GM21737 (cell line): ENCODE measurements around the gene ARL5A.

Source experiments
- ATAC-seq: cut with Tn5 transposase; IDR thresholded peaks from one replicate; pipeline ENCODE4 v1.9.1; 2021; ENCODE audit warnings: mild to moderate bottlenecking, moderate library complexity; ENCODE audit not compliant: unreplicated experiment

The ARL5A gene

DNA sequence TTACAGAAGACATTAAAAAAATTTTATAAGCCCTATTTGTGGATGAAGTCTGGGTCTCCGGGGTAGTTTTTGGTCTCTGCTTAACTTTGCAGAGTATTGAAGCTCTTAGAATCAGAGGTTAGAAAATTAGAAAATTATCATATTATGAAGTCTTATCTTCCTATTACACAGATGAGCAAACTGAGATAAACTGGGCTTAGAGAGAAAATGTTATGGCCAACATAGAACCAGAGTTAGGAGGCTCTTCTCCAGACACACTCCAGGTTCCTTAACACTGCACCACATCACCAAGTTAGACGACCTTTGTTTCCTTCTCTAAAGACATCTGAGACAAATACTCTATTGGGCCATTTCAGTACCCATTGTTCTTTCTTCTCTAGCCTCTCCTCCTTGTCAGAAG is 57.2 kb downstream of the ARL5A start:
- ATAC-seq: no peak

DNA sequence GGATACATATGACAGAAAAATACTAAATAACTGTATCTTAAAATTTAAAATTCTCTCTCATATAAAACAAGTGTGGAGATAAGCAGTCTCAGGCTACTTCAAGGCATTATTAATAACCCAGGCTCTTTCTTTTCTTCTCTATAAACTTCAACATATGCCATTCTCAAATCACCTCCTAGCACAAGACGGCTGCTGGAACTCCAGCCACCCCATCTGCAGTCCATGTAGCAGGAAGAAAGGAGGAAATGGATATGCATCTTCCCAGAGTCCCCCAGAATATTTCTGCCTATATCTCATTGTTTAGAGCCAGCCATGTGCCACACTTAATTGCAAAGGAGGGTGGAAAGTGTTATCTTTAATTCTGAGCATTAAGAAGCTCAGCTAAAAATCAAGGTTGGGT is 58.6 kb downstream of the ARL5A start:
- no peak for ATAC-seq

GRCh38 chr2:151767536-151767935 is 60.7 kb downstream of the ARL5A start:
- no peak for ATAC-seq

GRCh38 chr2:151766437-151767153 is 61.6 kb downstream of the ARL5A start:
- ATAC-seq: peak; percentile 41

- peak; percentile 37 for ATAC-seq
These were observed 62.3 kb downstream of the ARL5A start for GRCh38 chr2:151765760-151766410.

DNA sequence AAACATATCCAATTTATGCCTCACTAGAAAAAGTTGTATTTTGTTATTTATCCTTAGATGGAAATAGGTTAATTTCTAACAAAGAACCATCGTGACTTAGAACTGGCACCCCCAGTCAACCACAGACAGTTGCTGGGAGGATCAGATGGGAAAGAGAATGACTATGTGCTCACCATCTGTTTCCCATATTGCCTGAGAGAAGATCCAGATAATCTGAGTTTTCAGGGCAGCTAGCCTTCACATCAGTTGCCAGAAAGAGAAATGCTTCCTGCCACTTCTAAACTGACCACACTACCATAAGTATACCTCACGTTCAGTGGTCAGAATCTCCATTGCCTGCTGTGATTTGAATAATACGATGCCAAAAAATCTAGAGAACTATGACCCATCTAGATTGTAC is 65.5 kb downstream of the ARL5A start:
- no peak for ATAC-seq

- ATAC-seq: no peak
These were observed 66.5 kb downstream of the ARL5A start for GRCh38 chr2:151761687-151762086.

DNA sequence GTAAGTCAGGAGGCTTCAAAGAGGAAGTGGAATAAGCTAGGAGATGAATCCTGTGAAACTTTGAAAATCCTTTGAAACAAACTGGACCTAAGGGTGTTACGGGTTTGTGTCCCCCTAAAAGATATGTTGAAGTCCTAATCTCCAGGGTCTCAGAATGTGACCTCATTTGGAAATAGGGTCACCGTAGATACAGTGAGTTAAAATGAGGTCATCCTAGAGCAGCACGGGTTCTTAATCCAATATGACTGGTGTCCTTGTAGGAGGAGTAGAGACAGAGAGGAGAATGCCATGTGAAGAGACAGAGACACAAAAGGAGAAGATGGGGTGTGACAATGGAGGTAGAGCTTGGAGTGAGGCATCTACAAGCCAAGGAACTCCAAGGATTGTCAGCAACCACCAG is 67.0 kb downstream of the ARL5A start:
- no peak for ATAC-seq

DNA sequence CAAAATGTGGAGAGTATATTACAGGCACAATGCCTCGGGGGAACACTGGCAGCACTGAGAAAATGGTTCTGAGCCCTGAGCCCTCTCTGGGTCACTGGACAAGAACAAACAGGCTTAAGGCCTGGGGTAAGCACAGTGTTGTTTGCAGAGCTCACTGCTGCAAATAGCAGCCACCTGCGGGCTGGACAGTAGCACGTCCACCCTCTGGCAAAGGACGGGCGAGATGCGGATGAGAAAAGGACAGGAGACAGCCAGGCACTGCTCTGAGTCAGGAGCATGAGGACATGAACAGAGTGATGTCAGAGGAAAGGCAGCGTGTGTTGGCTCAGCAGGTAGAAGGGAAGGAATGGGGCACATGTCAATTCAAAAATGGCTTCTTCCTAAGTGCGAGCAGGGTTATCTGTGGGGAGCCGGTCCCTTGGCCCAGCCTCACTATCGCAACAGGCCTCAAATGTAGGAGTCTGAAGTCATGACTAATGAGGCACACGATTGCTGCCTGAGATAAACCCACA is 68.0 kb downstream of the ARL5A start:
- ATAC-seq: no peak

DNA sequence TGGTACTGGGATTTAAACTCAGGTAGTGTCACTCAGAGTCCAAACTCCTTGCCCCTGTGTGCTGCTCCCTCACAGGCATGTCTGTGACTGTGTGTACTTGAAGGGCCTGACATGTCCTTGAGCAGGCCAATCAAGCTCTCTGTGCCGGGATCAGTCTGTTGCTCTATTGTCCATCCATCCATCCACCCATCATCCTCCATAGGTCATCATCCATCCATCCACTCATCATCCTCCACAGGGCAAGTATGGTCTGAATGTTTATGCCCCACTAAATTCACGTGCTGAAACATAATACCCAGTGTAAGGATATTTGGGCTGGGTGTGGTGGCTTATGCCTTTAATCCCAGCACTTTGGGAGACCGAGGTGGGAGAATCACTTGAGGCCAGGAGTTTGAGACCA is 69.5 kb downstream of the ARL5A start:
- ATAC-seq: no peak

- no peak for ATAC-seq
These were observed 70.4 kb downstream of the ARL5A start for GRCh38 chr2:151757861-151758260.

- ATAC-seq: no peak
These were observed 71.4 kb downstream of the ARL5A start for GRCh38 chr2:151756820-151757219.

DNA sequence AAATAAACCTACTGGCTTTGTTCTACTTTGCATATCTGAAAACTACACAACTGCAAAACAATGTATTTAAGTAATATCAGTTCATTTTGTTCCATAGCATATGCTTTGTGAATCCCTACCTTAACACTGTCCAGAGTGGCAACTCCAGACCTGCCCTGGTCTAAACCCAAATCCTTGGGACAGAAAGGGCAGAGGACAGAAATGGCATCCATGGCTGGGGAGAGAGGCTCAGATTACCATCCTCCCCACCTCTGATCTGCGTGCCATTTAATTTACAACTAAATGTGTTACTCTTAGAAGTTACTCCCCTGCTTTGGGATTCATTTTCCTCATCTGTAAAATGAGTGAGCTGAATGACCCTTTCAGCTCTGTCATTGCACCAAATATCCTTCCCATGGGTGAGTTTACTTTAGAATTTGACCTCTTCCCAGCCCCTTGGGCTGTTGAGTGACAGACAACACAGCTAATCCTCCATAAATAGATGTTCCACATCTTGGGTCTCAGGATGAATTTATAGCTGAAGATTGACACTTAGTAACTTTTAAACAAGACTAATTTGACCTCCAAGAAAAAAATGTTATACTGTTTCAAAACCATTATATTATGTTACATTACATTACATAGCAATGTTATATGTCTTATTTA is 73.8 kb downstream of the ARL5A start:
- ATAC-seq: no peak

DNA sequence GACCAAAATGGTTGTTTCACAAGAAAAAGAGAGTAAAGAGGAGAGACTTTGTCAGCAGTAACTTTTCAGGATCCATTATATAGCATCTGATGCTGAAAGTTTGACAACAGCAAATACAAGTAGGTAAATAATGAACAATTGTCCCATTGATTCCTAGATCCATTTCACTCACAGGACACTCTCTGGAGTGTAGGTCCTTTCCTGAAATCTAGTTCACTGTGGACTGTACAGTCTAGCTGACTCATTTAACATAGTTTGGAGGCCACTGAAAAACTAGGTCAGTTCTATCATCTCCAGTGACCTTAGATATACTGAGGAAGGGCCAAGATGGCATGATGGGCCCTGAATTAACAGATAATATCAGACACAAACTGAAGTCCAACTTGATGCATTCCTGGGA is 74.7 kb downstream of the ARL5A start:
- no peak for ATAC-seq
